WI38 (cell line): ENCODE measurements around the gene EXPH5.

Source experiments
- H3K4me3 ChIP-seq: 2 replicates; pipeline ENCODE4 v1.5.1; 2011; ENCODE audit warnings: low read depth, mild to moderate bottlenecking, control low read depth, low read length
- TF ChIP-seq, protein P1 (sequence below): IDR thresholded peaks from 2 replicates; pipeline ENCODE4 v1.5.1; 2012; ENCODE audit warnings: low read depth, mild to moderate bottlenecking, control low read depth, low read length

Gene EXPH5

DNA sequence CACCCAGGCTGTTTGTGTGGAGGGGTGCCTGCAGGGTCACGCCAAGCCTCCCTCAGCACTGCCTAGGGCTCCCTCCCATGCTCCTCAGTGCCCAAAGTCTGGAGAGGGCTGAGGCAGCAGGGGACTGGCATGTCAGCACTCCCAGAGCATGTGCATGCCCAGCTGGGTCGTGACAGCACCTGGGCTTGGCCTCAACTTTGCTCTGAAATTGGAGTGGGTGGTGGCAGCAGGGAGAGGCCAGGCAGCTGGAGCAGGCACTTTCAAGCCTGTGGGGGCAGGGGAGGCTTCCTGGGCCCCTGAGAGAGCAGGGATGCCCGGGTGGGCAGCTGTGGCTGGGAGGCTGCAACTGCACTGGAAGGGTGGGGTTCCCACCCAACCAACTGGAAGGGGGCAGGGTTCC, 35.7 kb upstream of the EXPH5 start:
- H3K4me3 ChIP-seq = no peak overlapping the region
- TF ChIP-seq, protein P1, sequence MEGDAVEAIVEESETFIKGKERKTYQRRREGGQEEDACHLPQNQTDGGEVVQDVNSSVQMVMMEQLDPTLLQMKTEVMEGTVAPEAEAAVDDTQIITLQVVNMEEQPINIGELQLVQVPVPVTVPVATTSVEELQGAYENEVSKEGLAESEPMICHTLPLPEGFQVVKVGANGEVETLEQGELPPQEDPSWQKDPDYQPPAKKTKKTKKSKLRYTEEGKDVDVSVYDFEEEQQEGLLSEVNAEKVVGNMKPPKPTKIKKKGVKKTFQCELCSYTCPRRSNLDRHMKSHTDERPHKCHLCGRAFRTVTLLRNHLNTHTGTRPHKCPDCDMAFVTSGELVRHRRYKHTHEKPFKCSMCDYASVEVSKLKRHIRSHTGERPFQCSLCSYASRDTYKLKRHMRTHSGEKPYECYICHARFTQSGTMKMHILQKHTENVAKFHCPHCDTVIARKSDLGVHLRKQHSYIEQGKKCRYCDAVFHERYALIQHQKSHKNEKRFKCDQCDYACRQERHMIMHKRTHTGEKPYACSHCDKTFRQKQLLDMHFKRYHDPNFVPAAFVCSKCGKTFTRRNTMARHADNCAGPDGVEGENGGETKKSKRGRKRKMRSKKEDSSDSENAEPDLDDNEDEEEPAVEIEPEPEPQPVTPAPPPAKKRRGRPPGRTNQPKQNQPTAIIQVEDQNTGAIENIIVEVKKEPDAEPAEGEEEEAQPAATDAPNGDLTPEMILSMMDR = no peak

DNA sequence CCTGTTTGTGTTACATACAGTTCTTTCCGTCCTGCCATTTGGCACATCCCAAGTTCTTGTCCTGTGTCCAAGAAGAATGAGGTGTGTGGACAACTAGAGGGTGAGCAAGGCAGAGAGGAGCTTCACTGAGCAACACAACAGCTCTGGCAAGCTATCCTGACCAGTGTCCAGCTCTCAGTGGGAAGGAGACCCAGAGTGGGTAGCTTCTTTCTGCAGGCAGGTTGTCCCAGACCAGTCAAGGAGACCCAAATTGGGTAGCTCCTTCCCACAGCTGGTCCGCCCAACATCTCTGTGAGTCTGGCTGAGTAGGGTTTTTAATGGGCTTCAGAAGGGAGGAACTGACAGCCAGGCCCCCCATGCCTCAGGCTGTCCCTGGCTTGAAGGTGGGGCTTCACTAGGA, 35.2 kb upstream of the EXPH5 start:
- H3K4me3 ChIP-seq = no peak overlapping the region
- TF ChIP-seq, protein P1 = no peak

DNA sequence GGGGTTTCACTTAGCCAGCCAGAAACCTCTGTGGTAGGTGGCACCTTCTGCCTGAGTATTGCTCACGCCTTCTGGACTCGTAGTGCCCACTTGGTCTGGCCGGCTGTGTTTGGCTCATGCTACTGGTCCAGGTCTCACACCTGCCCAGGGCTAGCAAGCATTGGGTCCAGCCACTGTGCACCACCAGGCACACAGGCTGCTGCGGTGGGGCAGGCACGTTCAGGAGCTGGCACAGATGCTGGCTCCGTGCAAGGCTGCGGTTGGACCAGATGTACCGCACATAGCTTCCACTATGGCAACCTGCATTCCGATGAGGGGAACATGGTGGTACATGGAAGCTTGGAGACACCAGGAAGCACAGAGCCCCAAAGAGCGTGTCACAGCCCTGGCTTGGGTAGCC, 34.8 kb upstream of the EXPH5 start:
- H3K4me3 ChIP-seq = no peak overlapping the region
- TF ChIP-seq, protein P1 = no peak

DNA sequence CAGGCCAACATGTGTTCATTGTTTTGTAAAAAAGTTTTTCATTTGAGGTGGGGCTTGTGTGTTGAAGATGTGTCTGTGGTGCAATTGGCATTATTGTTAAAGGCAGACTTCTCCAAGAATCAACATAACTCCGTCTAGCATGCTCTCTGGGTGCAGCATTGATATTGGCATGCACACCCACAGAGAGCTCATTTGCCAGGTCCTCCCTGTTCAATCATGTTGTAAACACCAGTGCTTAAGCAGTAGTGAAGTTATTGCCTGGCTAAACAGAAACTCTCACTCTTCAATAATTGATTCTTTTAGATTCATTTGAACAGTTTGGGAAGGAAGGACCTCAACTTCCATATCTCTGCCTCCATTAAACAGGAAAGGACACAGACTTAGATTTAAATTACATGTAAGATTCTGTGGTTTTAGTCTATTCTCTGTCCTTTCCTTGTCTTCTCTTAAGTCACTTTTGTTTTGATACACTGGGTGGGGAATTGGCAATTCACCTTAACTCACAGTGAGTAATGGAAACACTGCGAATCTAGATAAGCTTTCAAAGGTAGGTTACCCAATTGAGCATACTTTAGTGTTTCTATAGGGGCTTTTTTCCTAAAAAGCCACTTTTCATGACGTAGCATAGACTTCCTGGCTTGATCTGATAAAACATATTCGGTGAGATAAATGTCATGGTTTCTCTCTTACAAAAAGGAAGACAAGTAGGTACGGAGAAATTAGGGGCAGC, 30.8 kb upstream of the EXPH5 start:
- TF ChIP-seq, protein P1 = no peak
- H3K4me3 ChIP-seq = no peak overlapping the region

DNA sequence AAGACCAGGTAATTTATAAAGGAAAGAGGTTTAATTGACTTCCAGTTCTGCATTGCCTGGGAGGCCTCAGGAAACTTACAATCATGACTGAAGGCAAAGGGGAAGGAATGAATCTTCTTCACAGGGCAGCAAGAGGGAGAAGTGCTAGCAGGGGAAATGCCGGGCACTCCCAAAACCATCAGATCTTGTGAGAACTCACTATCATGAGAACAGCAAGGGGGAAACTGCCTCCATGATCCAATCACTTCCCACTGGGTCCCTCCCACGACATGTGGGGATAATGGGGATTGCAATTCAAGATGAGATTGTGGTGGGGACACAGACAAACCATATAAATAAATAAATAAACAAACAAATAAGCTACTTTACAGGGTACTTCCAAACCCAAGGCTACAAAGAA, 28.8 kb upstream of the EXPH5 start:
- no peak overlapping the region for H3K4me3 ChIP-seq
- TF ChIP-seq, protein P1 = no peak

DNA sequence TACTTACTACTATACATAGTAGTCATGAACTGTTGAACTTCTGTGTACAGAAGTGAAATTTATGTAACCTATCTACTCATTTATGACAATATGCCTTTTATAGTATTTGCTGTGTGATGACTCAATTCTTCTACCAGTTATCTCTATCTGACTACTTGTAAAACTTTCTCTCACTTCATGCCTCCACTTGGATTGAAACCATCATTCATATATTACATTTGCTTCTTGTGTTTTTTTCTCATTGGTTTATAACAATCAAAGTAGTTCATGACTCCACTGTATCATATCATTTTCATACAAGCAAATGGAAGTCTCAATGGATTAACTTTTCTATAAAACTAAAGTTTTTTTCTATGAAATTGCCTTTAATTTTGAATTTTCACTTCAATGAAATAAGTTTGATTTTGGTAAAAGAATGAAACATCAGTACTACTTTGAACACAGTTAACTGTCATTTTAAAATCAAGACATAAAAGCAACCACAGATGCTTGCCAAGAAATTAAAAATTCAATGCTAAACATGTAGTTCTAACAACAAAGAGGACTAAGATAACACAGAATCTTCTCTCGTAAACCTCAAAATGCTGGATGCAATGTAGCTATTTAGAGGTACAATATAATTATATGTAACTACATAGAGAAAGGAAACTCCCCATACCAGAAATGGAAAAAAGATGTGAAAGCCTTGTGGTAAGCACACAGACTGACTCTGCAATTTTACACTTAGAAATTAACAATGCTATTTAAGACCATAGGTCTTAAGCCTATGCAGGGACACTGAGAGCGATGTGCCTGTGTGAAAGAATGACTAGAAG, 27.6 kb upstream of the EXPH5 start:
- H3K4me3 ChIP-seq = no peak overlapping the region
- TF ChIP-seq, protein P1 = no peak

DNA sequence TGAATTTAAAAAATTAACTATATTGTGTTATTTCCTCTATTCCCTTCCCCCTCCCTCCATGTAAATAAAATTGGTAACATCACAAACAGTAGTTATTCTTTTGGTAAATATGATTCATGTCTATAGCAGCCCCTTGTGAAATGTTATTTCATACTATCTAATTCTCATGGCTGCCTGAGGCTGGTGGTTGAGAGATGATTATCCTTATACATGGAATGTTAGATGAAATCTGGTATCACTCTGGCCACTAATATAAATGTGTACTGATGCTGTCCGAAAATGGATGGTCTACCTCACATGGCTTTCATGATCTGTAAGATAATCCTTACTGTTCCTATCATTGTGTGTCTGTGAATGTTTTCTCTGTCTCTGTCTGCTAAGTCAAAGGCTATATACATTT, 25.0 kb upstream of the EXPH5 start:
- TF ChIP-seq, protein P1 = no peak

More for the DNA sequence above, 25.0 kb upstream of the EXPH5 start:
- H3K4me3 ChIP-seq = no peak overlapping the region
